HepG2 (cell line): ENCODE data around the gene BTBD17. TPM values are rescaled to one million over a fixed set of nuclear protein-coding genes. Genes with fewer than 3 reads are reported as not detected.

Experiments
- ATF2 ChIP-seq: sonication (generic); formaldehyde crosslinking; IDR thresholded peaks from 2 replicates; pipeline ENCODE4 v1.4.0; 2020; ENCODE audit warnings: missing genetic modification reagents
- CREB3 ChIP-seq: sonication (generic); formaldehyde crosslinking; IDR thresholded peaks from 2 replicates; pipeline ENCODE4 v1.5.0; 2020; ENCODE audit warnings: missing genetic modification reagents
- EZH2 ChIP-seq: conservative IDR thresholded peaks from 2 replicates; pipeline ENCODE4 v1.6.1; 2012; ENCODE audit warnings: mild to moderate bottlenecking, low read depth, low read length, moderate library complexity
- FOXA3 ChIP-seq: IDR thresholded peaks from 2 replicates; pipeline ENCODE4 v1.6.1; 2016; ENCODE audit warnings: missing genetic modification reagents, missing compliant biosample characterization
- GATAD1 ChIP-seq: IDR thresholded peaks from 2 replicates; pipeline ENCODE4 v1.6.1; 2016; ENCODE audit warnings: missing genetic modification reagents, missing compliant biosample characterization
- HDAC1 ChIP-seq: sonication (generic); formaldehyde crosslinking; IDR thresholded peaks from 2 replicates; pipeline ENCODE4 v1.5.1; 2020; ENCODE audit warnings: mild to moderate bottlenecking, missing genetic modification reagents
- HNF1B ChIP-seq: sonication (generic); formaldehyde crosslinking; IDR thresholded peaks from 2 replicates; pipeline ENCODE4 v1.5.1; 2020; ENCODE audit warnings: mild to moderate bottlenecking, moderate library complexity, missing genetic modification reagents
- MYC ChIP-seq: sonication (generic); formaldehyde crosslinking; IDR thresholded peaks from 2 replicates; pipeline ENCODE4 v1.9.0; 2021; ENCODE audit warnings: missing genetic modification reagents, borderline replicate concordance
- RFXANK ChIP-seq: IDR thresholded peaks from 2 replicates; pipeline ENCODE4 v1.6.1; 2016
- RXRA ChIP-seq: sonication (generic); formaldehyde crosslinking; IDR thresholded peaks from 2 replicates; pipeline ENCODE4 v1.5.1; 2020; ENCODE audit warnings: missing genetic modification reagents
- RXRB ChIP-seq: IDR thresholded peaks from 2 replicates; pipeline ENCODE4 v1.6.1; 2016; ENCODE audit warnings: borderline replicate concordance, missing genetic modification reagents, missing compliant biosample characterization
- SIN3A ChIP-seq: IDR thresholded peaks from 2 replicates; pipeline ENCODE4 v1.6.1; 2011; ENCODE audit warnings: low read depth, mild to moderate bottlenecking, control low read depth, low read length, borderline replicate concordance
- SP1 ChIP-seq, 2 experiments: fragments of 450-650 bp in 1 of 2; sonication (generic) in 1 of 2; formaldehyde crosslinking in 1 of 2; IDR thresholded peaks; 2 replicates each; pipeline versions ENCODE4 v1.4.0 to v1.6.1; 2016 to 2020; ENCODE audit warnings: missing genetic modification reagents in 1 of 2
- STAG1 ChIP-seq: sonication (generic); formaldehyde crosslinking; IDR thresholded peaks from 2 replicates; pipeline ENCODE4 v1.4.0; 2020; ENCODE audit warnings: missing genetic modification reagents
- YY1 ChIP-seq: IDR thresholded peaks from 2 replicates; pipeline ENCODE4 v1.6.1; 2011; ENCODE audit warnings: low read length, low read depth, moderate library complexity, mild to moderate bottlenecking; ENCODE audit not compliant: insufficient read depth, insufficient replicate concordance
- ZBTB21 ChIP-seq: sonication (generic); formaldehyde crosslinking; IDR thresholded peaks from 2 replicates; pipeline ENCODE4 v1.4.0; 2020; ENCODE audit warnings: missing genetic modification reagents
- ZBTB33 ChIP-seq: sonication (generic); formaldehyde crosslinking; IDR thresholded peaks from 2 replicates; pipeline ENCODE4 v1.4.0; 2020; ENCODE audit warnings: missing genetic modification reagents
- ZBTB7B ChIP-seq: sonication (generic); formaldehyde crosslinking; IDR thresholded peaks from 2 replicates; pipeline ENCODE4 v1.4.0; 2020; ENCODE audit warnings: missing genetic modification reagents
- ZNF205 ChIP-seq: IDR thresholded peaks from 2 replicates; pipeline ENCODE4 v1.6.1; 2018; ENCODE audit warnings: missing biosample characterization, missing genetic modification reagents
- ZNF275 ChIP-seq: sonication (generic); formaldehyde crosslinking; IDR thresholded peaks from 2 replicates; pipeline ENCODE4 v1.8.0; 2022; ENCODE audit warnings: missing genetic modification reagents, mild to moderate bottlenecking, inconsistent platforms, borderline replicate concordance
- ZNF619 ChIP-seq: sonication (generic); formaldehyde crosslinking; IDR thresholded peaks from 2 replicates; pipeline ENCODE4 v1.4.0; 2020; ENCODE audit warnings: mild to moderate bottlenecking, missing genetic modification reagents
- polyA plus RNA-seq, 8 experiments: library from polyadenylated mRNA; depleted of rRNA in 3 of 8; stranded (reverse) in 7 of 8; unstranded in 1 of 8; fragments of >200 nt; fragmentation: Illumina TruSeq in 4 of 8; extraction: Trizol in 4 of 8; gene quantifications; 2 replicates each; pipeline versions ENCODE4 v1.2.1 to v1.2.3, GENCODE V29; 2011 to 2016; ENCODE audit warnings: low read depth in 4 of 8, missing spikeins in 1 of 8, mixed read lengths in 1 of 8; ENCODE audit not compliant: insufficient read depth in 1 of 8
- total RNA-seq, 5 experiments: library from RNA; depleted of rRNA; stranded (reverse); fragments of >200 nt; fragmentation: Illumina TruSeq; extraction: Trizol; gene quantifications; 2 replicates each; pipeline ENCODE4 v1.2.3, GENCODE V29; 2016; ENCODE audit warnings: low read depth in 1 of 5
- TF ChIP-seq, protein P1 (sequence below): sonication (generic); formaldehyde crosslinking; IDR thresholded peaks from 2 replicates; pipeline ENCODE4 v1.5.1; 2020; ENCODE audit warnings: missing genetic modification reagents, mild to moderate bottlenecking, borderline replicate concordance

The BTBD17 gene
- total and polyA plus RNA-seq, 2 of the 13 experiments (the other 11 are each of a cell fraction or from before 2014, with no cell fraction given) = not detected

DNA sequence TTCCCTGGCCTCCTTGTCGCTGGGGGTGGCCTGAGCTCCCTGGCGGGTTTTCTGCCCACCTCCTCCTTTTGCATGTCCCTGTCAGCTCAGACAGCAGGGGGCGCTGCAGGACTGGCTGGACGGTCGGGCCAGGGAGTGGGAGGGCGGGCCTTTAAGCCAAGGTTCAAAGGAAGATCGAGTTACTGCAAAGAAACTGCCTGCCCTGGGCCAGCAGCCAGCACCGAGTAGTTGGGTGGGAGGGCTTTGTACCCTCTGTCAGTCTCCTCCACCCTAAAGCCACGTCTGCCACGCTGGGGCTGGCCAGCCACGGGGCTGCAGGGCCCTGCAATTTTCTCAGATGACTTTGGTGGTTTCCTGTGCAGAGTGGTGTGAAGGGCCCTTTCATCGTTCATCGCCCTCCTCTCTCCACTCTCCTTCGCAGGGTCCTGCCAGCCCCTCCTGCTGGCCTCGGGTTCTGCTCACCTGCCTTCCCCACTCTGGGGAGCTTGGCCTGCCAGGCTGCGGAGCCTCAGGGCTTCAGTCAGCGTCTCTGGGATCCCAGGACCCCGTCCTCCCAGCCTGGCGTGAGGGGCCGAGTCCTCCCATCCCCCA is 17.9 kb upstream of the BTBD17 start (continued):
- peak; percentile 70 for TF ChIP-seq ZBTB7B (CRISPR knock-in tag)
- TF ChIP-seq FOXA3 = peak; percentile 42; the same call in 1 of the 2 replicates
- TF ChIP-seq ZNF205 = peak; percentile 31; the same call in 1 of the 2 replicates
- peak; percentile 100 for TF ChIP-seq STAG1 (CRISPR knock-in tag)
- TF ChIP-seq RFXANK (CRISPR knock-in tag) = peak; percentile 41; the same call in 1 of the 2 replicates
- TF ChIP-seq ZNF619 (CRISPR knock-in tag) = peak; percentile 57; the same call in 1 of the 2 replicates
- TF ChIP-seq ZBTB21 = 0 out of 2 replicates have a peak, but pooled peaks have one; percentile 25
- no peak for TF ChIP-seq CREB3 (CRISPR knock-in tag)
- TF ChIP-seq RXRA (CRISPR knock-in tag) = peak; percentile 39; the same call in 1 of the 2 replicates
- TF ChIP-seq SP1 (IDR thresholded peaks at IDR 0.05) = no peak
- peak; percentile 76 for TF ChIP-seq SP1 (CRISPR knock-in tag; IDR thresholded peaks at IDR 0.05)
- peak; percentile 68 for TF ChIP-seq GATAD1
- 0 out of 2 replicates have a peak, but pooled peaks have one; percentile 30 for TF ChIP-seq EZH2
- peak; percentile 60 for TF ChIP-seq YY1
- TF ChIP-seq ZNF275 (CRISPR knock-in tag) = peak; percentile 31; the same call in 1 of the 2 replicates
- TF ChIP-seq RXRB (CRISPR knock-in tag) = peak; percentile 76
- TF ChIP-seq, protein P1, sequence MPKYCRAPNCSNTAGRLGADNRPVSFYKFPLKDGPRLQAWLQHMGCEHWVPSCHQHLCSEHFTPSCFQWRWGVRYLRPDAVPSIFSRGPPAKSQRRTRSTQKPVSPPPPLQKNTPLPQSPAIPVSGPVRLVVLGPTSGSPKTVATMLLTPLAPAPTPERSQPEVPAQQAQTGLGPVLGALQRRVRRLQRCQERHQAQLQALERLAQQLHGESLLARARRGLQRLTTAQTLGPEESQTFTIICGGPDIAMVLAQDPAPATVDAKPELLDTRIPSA (CRISPR knock-in tag) = no peak
- peak; percentile 41 for TF ChIP-seq HDAC1 (CRISPR knock-in tag)
- peak; percentile 88 for TF ChIP-seq HNF1B (CRISPR knock-in tag)
- TF ChIP-seq MYC (CRISPR knock-in tag) = peak; percentile 36
- TF ChIP-seq ZBTB33 (CRISPR knock-in tag) = peak; percentile 72
- TF ChIP-seq ATF2 = peak; percentile 54; the same call in 1 of the 2 replicates
- no peak for TF ChIP-seq SIN3A
